Mammary epithelial cell (primary cell): Measurements from ENCODE around the gene SEPTIN1.
"Not testable (repeated sequence)": the region's sequence is repeated elsewhere in the genome, so short reads cannot be mapped to it uniquely, and the experiment has no call there.

Source experiments
- EZH2 ChIP-seq: IDR thresholded peaks from 2 replicates; pipeline ENCODE4 v1.6.1; 2012; ENCODE audit warnings: low read length, inconsistent platforms, borderline replicate concordance
- TF ChIP-seq, protein P1 (sequence below), 2 donors: IDR thresholded peaks in 1 of 2; conservative IDR thresholded peaks in 1 of 2; 2 replicates each; pipeline ENCODE4 v1.5.1; 2011 to 2012; ENCODE audit warnings: inconsistent platforms in 2 of 2, low read length in 2 of 2, mild to moderate bottlenecking in 2 of 2, control low read depth in 1 of 2, low read depth in 1 of 2; ENCODE audit not compliant: insufficient read depth in 1 of 2; ENCODE audit errors: extremely low read depth in 1 of 2

DNA sequence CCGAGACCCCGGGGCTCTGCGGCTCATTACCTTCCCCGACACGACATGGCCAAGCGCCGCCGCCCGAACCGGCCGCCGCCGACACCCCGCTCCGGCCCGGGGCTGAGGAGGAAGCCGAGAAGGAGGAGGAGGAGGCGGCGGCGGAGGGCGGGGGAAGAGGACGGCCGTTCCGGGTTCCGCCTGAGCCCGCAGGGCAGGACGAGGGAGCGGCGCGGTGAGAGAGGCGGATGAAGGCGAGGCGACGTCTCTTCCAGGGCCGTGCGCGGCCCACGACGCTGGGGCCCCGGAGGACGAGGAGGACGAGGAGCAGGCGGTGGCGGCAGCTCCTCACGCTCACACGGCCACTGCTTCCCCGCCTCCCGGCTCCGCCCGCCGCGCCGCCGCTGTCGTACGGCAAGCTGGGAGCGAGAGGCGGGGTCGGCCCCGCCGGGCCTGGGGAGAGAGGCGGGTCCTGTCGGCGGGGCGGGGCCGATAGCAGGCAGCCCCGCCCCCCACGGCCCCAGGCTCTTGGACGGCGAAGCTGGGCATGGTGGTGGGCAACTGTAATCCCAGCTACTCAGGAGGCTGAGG, 47.2 kb downstream of the SEPTIN1 start:
- TF ChIP-seq EZH2: not testable (repeated sequence)
- TF ChIP-seq, protein P1, sequence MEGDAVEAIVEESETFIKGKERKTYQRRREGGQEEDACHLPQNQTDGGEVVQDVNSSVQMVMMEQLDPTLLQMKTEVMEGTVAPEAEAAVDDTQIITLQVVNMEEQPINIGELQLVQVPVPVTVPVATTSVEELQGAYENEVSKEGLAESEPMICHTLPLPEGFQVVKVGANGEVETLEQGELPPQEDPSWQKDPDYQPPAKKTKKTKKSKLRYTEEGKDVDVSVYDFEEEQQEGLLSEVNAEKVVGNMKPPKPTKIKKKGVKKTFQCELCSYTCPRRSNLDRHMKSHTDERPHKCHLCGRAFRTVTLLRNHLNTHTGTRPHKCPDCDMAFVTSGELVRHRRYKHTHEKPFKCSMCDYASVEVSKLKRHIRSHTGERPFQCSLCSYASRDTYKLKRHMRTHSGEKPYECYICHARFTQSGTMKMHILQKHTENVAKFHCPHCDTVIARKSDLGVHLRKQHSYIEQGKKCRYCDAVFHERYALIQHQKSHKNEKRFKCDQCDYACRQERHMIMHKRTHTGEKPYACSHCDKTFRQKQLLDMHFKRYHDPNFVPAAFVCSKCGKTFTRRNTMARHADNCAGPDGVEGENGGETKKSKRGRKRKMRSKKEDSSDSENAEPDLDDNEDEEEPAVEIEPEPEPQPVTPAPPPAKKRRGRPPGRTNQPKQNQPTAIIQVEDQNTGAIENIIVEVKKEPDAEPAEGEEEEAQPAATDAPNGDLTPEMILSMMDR (conservative IDR thresholded peaks at IDR 0.05 in 1 of 2, IDR thresholded peaks at IDR 0.05 in 1 of 2; ENCODE audit: extremely low read depth in 1 of 2, insufficient read depth in 1 of 2, low read depth in 1 of 2, low read length in 2 of 2): not testable (repeated sequence)
